Measurements from ENCODE around the gene ABCF3.

GRCh38 chr3:184142199-184142598, 43.8 kb upstream of the ABCF3 start:
- no peak for TF ChIP-seq EZH2phosphoT487 (conservative IDR thresholded peaks at IDR 0.05; ENCODE audit: low read length)
- TF ChIP-seq CTCF (IDR thresholded peaks at IDR 0.05; ENCODE audit: insufficient read depth, low read length, poor library complexity, severe bottlenecking), result no peak
